CD4-positive, alpha-beta T cell treated with Interleukin-10 for 1 hour (primary cell): ENCODE measurements around the gene C20orf144.
A peak's percentile ranks its signal among the peaks of the same experiment; 100 is the strongest.
"Not testable (repeated sequence)": the region's sequence is repeated elsewhere in the genome, so short reads cannot be mapped to it uniquely, and the experiment has no call there.

Experiments
- DNase-seq: peaks from one replicate; pipeline ENCODE4 v3.0.0-alpha.2; 2020

C20orf144 gene

GRCh38 chr20:33662172-33662571 lies at the start of gene C20orf144:
Gene C20orf144, plus strand, starts transcription at chr20:33662327. Its CDS starts 19 bp downstream, at chr20:33662346.
- DNase-seq: no peak

GRCh38 chr20:33621717-33622400 lies 40.3 kb upstream of the C20orf144 start:
- DNase-seq: no peak

GRCh38 chr20:33622705-33623365 lies 39.3 kb upstream of the C20orf144 start:
- DNase-seq: no peak

- peak; percentile 34 for DNase-seq
Observed at GRCh38 chr20:33624399-33624798, 37.7 kb upstream of the C20orf144 start.

GRCh38 chr20:33626190-33626589 lies 35.9 kb upstream of the C20orf144 start:
- no peak for DNase-seq

GRCh38 chr20:33627577-33628216 lies 34.4 kb upstream of the C20orf144 start:
- no peak for DNase-seq

- DNase-seq: no peak
Observed at GRCh38 chr20:33629533-33629932, 32.6 kb upstream of the C20orf144 start.

GRCh38 chr20:33629979-33630378 lies 32.1 kb upstream of the C20orf144 start:
- DNase-seq: no peak

- DNase-seq: no peak
Observed at GRCh38 chr20:33630507-33630906, 31.6 kb upstream of the C20orf144 start.

- not testable (repeated sequence) for DNase-seq
Observed at GRCh38 chr20:33631910-33632309, 30.2 kb upstream of the C20orf144 start.

- no peak for DNase-seq
Observed at GRCh38 chr20:33635341-33635740, 26.8 kb upstream of the C20orf144 start.

- no peak for DNase-seq
Observed at GRCh38 chr20:33636776-33637175, 25.4 kb upstream of the C20orf144 start.

- no peak for DNase-seq
Observed at GRCh38 chr20:33640287-33640686, 21.8 kb upstream of the C20orf144 start.

- DNase-seq: no peak
Observed at GRCh38 chr20:33644313-33645071, 17.6 kb upstream of the C20orf144 start.

- DNase-seq: no peak
Observed at GRCh38 chr20:33645072-33645358, 17.1 kb upstream of the C20orf144 start.

- no peak for DNase-seq
Observed at GRCh38 chr20:33645396-33645795, 16.7 kb upstream of the C20orf144 start.

GRCh38 chr20:33646191-33646590 lies 15.9 kb upstream of the C20orf144 start:
- DNase-seq: no peak

- DNase-seq: not testable (repeated sequence)
Observed at GRCh38 chr20:33646959-33647602, 15.0 kb upstream of the C20orf144 start.

GRCh38 chr20:33647603-33648395 lies 14.3 kb upstream of the C20orf144 start:
- DNase-seq: peak; percentile 22

GRCh38 chr20:33648396-33649004 lies 13.6 kb upstream of the C20orf144 start:
- DNase-seq: no peak

GRCh38 chr20:33649201-33649681 lies 12.9 kb upstream of the C20orf144 start:
- no peak for DNase-seq
